ENCODE data around the gene SLC41A1. TPM values are rescaled to one million over a fixed set of nuclear protein-coding genes. Genes with fewer than 3 reads are reported as not detected.
"Not testable (repeated sequence)": the region's sequence is repeated elsewhere in the genome, so short reads cannot be mapped to it uniquely, and the experiment has no call there.

SLC41A1 gene
- 10 to 100 TPM; 35.3 to 47.1 (median 39.5) TPM for total RNA-seq
- total RNA-seq (2013), result 13.0 TPM

DNA sequence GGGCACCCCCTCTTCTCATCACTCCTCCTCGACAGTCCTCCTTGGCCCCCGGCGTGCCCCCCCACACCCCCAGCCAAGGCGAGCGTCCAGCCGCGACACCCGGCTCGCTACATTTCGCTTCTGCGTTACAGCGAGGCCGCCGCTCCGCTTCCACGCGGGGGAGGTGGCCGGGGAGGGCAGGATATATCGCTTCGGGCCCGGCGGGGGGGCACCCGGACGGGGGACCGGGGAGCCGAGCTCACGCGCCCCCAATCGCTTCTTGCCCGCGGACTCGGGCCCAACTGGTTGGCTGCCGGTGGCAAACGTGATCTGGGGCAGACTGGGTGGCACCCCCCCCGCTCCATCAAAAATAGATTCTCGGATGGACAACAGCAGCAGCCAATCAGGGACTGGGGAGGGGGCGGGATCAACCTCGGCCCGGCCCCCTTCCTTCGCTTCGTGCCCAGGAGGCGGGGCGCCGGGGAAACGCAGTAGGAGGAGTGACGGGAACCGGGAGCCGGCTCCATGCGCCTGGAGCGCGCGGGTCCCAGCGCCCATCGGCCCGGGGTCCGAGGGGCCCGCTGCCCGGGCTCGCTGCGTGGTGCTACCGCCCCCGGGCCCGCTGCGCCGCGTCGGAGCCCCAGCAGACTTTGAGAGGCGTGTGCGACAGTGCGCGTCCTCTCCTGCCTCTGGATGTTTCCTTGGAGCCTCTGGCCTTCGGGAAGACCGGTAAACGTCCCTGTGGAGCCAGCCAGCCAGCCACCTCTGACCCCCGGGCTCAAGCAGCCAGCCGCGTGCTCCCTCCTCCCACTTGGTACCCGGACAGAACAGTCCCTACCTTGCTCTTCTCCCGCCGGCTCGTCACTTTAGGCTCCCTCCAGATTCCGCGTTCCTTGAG, at the start of gene SLC41A1:
TSS of gene SLC41A1 (minus strand) at position 321 of the 877 bp plus-strand sequence. CDS start 2,757 bp downstream, outside the sequence.
- ATAC-seq (peak; percentile 93 to 98 (median 95)), DNase-seq (peak; percentile 88 to 96)
- Mint-ChIP-seq H3K27ac (peak within 1 kb of the TSS; percentile 85 to 88), H3K27me3 (ENCODE audit: low read depth in 2 of 2) (no peaks in the 10 kb centered on the region), H3K9me3 (no peaks in the 10 kb centered on the region), H3K4me1 (peaks cover 52 to 53% of the 10 kb centered on the region in 2 donors), H3K36me3 (no peaks in the 10 kb centered on the region), H3K4me3 (peak within 1 kb of the TSS; percentile 91)
- H3K4me1 ChIP-seq (ENCODE audit: control insufficient read depth, insufficient read depth, low read length), result peaks cover 37% of the 10 kb centered on the region
- H3K4me3 ChIP-seq (ENCODE audit: low read length), result peak within 1 kb of the TSS; percentile 91
- TF ChIP-seq, protein P1, sequence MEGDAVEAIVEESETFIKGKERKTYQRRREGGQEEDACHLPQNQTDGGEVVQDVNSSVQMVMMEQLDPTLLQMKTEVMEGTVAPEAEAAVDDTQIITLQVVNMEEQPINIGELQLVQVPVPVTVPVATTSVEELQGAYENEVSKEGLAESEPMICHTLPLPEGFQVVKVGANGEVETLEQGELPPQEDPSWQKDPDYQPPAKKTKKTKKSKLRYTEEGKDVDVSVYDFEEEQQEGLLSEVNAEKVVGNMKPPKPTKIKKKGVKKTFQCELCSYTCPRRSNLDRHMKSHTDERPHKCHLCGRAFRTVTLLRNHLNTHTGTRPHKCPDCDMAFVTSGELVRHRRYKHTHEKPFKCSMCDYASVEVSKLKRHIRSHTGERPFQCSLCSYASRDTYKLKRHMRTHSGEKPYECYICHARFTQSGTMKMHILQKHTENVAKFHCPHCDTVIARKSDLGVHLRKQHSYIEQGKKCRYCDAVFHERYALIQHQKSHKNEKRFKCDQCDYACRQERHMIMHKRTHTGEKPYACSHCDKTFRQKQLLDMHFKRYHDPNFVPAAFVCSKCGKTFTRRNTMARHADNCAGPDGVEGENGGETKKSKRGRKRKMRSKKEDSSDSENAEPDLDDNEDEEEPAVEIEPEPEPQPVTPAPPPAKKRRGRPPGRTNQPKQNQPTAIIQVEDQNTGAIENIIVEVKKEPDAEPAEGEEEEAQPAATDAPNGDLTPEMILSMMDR (IDR thresholded peaks at IDR 0.05), result no peak
- peaks cover 5% of the 10 kb centered on the region for H3K36me3 ChIP-seq (ENCODE audit: control insufficient read depth, insufficient read depth, low read length)
- H3K9me3 ChIP-seq (ENCODE audit: control insufficient read depth, insufficient read depth, low read length), result no peaks in the 10 kb centered on the region
- under 1% methylated on average over 83 of the region's 83 CpGs for WGBS (ENCODE audit: insufficient coverage)
- peak within 1 kb of the TSS; percentile 67 for H3K27ac ChIP-seq (ENCODE audit: low read length)
- intact Hi-C loops (cut with micrococcal nuclease), result loop anchor here (1.0 kb wide), 3 partner anchors 37 to 64 kb away; partner anchors contain the start of genes PM20D1 and RAB29
- H3K27me3 ChIP-seq (ENCODE audit: control insufficient read depth, insufficient read depth, low read length), result no peaks in the 10 kb centered on the region

DNA sequence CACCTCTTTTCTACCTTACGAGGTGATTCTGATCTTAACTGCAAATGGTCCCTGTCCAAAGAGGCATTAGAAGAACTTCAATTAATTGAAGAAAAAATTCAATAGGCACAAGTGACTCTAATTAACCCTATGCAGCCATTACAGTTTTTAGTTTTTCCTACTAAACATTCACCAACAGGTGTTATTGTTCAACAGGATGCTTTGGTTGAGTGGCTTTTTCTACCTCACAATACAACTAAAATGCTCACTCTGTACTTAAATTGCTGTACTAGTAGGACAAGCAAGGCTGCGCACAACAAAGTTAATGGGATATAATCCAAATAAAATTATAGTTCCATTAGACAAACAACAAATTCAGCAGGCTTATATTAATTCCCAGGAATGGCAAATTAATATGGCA, 48.5 kb upstream of the SLC41A1 start:
- 80% methylated on average over 1 of the region's 2 CpGs for WGBS (ENCODE audit: insufficient coverage)
- Mint-ChIP-seq H3K27ac (no peak overlapping the region), H3K9me3 (no peaks in the 10 kb centered on the region), H3K4me1 (peaks cover 8 to 10% of the 10 kb centered on the region in 2 donors), H3K27me3 (ENCODE audit: low read depth in 2 of 2) (peaks cover 0 to 8% of the 10 kb centered on the region in 2 donors), H3K4me3 (no peak overlapping the region), H3K36me3 (peaks cover 2% of the 10 kb centered on the region)
- intact Hi-C loops (cut with micrococcal nuclease), result no loop called here
- no peak overlapping the region for H3K4me3 ChIP-seq (ENCODE audit: low read length)
- peaks cover 2% of the 10 kb centered on the region for H3K4me1 ChIP-seq (ENCODE audit: control insufficient read depth, insufficient read depth, low read length)
- TF ChIP-seq, protein P1 (IDR thresholded peaks at IDR 0.05), result no peak
- no peak for DNase-seq
- no peaks in the 10 kb centered on the region for H3K36me3 ChIP-seq (ENCODE audit: control insufficient read depth, insufficient read depth, low read length)
- H3K9me3 ChIP-seq (ENCODE audit: control insufficient read depth, insufficient read depth, low read length), result no peaks in the 10 kb centered on the region
- no peak for ATAC-seq
- H3K27ac ChIP-seq (ENCODE audit: low read length), result no peak overlapping the region
- H3K27me3 ChIP-seq (ENCODE audit: control insufficient read depth, insufficient read depth, low read length), result no peaks in the 10 kb centered on the region

DNA sequence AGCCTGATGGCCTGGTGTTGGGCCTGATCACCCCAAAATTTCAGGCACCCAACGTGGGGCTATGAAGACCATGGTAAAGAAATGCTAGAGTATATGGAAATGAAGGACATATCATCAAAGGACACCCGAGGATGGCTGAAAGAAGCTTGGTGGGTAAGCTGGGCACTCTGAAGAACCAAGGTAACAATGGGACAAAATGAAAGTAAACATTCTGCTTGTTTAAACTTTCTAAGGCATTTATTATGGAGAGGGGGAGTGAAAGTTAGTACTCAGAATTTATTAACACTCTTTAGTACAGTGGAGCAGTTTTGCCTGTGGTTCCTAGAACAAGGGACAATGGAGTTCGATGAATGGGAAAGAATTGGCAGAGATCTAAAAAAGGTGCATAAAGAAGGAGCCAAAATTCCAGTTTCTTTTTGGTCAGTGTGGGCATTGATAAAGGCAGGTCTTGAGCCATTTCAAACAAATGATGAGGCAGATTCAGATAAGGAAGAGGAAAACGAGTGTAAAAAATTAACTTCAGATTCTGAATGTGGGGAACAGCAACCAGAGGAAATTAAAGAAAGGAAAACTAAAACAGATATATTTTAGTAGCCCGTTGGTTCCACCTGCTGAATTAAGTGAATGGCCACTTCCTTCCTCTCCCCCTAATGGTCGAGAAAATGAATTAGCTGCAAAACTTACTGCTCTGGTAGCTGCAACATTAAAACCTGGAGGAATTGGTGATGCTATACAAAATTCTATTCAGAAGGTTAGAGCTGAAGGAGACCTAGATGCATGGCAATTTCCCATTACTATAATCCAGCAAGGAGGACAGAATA, 45.4 kb upstream of the SLC41A1 start:
- Mint-ChIP-seq H3K36me3 (peaks cover 9% of the 10 kb centered on the region), H3K4me1 (peaks cover 8 to 10% of the 10 kb centered on the region in 2 donors), H3K9me3 (no peaks in the 10 kb centered on the region), H3K27me3 (ENCODE audit: low read depth in 2 of 2) (no peaks in the 10 kb centered on the region), H3K27ac (peak overlapping the region in 1 of 2 donors; percentile 23), H3K4me3 (no peak overlapping the region)
- no peak overlapping the region for H3K27ac ChIP-seq (ENCODE audit: low read length)
- H3K4me3 ChIP-seq (ENCODE audit: low read length), result no peak overlapping the region
- no peaks in the 10 kb centered on the region for H3K9me3 ChIP-seq (ENCODE audit: control insufficient read depth, insufficient read depth, low read length)
- ATAC-seq (no peak), DNase-seq (no peak)
- intact Hi-C loops (cut with micrococcal nuclease), result no loop called here
- WGBS (ENCODE audit: insufficient coverage), result 36% methylated on average over 6 of the region's 6 CpGs
- peaks cover 2% of the 10 kb centered on the region for H3K4me1 ChIP-seq (ENCODE audit: control insufficient read depth, insufficient read depth, low read length)
- TF ChIP-seq, protein P1 (IDR thresholded peaks at IDR 0.05), result no peak
- no peaks in the 10 kb centered on the region for H3K27me3 ChIP-seq (ENCODE audit: control insufficient read depth, insufficient read depth, low read length)
- H3K36me3 ChIP-seq (ENCODE audit: control insufficient read depth, insufficient read depth, low read length), result no peaks in the 10 kb centered on the region

DNA sequence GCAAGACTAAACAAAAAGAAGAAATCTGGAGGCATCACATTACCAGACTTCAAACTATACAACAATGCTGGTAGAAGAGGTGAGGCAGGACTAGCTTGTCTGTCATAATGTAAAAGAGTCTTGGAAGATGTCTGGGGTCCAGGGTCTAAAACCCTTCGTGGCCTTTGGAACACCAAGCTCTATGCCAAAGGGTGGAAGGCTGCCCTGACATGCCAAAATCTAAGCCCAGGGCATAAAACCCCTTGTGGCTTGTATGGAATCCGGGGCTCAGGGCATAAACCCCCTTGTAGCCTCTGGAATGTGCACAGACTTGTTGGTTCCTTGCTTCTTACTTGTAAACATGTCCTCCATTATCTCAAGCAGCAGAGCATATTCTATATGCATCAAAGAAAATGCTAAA, 44.5 kb upstream of the SLC41A1 start:
- H3K27ac Mint-ChIP-seq; H3K27me3 ChIP-seq (ENCODE audit: control insufficient read depth, insufficient read depth, low read length); H3K4me1 Mint-ChIP-seq; H3K4me1 ChIP-seq (ENCODE audit: control insufficient read depth, insufficient read depth, low read length); intact Hi-C loops (cut with micrococcal nuclease); H3K36me3 Mint-ChIP-seq; H3K36me3 ChIP-seq (ENCODE audit: control insufficient read depth, insufficient read depth, low read length); H3K27ac ChIP-seq (ENCODE audit: low read length); H3K27me3 Mint-ChIP-seq (ENCODE audit: low read depth in 2 of 2); H3K9me3 Mint-ChIP-seq; H3K4me3 ChIP-seq (ENCODE audit: low read length); H3K4me3 Mint-ChIP-seq; ATAC-seq; DNase-seq; H3K9me3 ChIP-seq (ENCODE audit: control insufficient read depth, insufficient read depth, low read length): not testable (repeated sequence)
- WGBS (ENCODE audit: insufficient coverage), result 79% methylated on average over 2 of the region's 2 CpGs
